CD4-positive, alpha-beta T cell treated with Interferon gamma for 1 hour (primary cell): Measurements from ENCODE around the gene MMD2.

Experiments
- DNase-seq: peaks from one replicate; pipeline ENCODE4 v3.0.0-alpha.2; 2020

The MMD2 gene

GRCh38 chr7:4866528-4867496 is 92.2 kb downstream of the MMD2 start:
- no peak for DNase-seq

- DNase-seq: no peak
Observed at GRCh38 chr7:4862156-4862555, 96.8 kb downstream of the MMD2 start.

GRCh38 chr7:4861673-4862072 is 97.3 kb downstream of the MMD2 start, which contains the start of gene PAPOLB:
Gene PAPOLB (minus strand): TSS chr7:4862030. CDS start chr7:4861810, 220 bp downstream.
- DNase-seq: peak; percentile 43

GRCh38 chr7:4861227-4861626 is 97.8 kb downstream of the MMD2 start:
- no peak for DNase-seq

GRCh38 chr7:4857189-4857588 is 101.8 kb downstream of the MMD2 start:
- DNase-seq: no peak

- DNase-seq: no peak
Observed at GRCh38 chr7:4856336-4857057, 102.5 kb downstream of the MMD2 start.
